ENCODE measurements around the gene MAP3K7CL.

DNA sequence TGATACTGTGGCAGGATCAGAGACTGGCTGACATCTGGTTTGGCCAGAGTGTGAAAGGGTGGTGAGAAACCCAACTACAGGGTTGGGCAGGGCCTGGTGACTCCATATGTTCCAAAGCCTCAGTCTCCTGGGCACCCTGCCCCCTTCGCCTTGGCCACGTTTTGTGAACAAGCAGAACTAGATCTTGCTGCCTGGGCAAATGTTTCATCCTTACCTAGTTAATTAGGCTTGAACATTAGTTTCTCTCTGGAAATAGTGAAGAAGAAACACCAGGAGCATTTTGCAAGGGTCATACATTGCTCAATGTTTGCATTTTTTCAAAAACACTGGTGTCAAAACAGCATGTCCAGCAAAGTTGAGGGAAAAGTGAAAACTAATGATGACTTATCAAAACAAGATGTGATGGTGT is 60.5 kb downstream of the MAP3K7CL start:
- TF ChIP-seq, protein P1, sequence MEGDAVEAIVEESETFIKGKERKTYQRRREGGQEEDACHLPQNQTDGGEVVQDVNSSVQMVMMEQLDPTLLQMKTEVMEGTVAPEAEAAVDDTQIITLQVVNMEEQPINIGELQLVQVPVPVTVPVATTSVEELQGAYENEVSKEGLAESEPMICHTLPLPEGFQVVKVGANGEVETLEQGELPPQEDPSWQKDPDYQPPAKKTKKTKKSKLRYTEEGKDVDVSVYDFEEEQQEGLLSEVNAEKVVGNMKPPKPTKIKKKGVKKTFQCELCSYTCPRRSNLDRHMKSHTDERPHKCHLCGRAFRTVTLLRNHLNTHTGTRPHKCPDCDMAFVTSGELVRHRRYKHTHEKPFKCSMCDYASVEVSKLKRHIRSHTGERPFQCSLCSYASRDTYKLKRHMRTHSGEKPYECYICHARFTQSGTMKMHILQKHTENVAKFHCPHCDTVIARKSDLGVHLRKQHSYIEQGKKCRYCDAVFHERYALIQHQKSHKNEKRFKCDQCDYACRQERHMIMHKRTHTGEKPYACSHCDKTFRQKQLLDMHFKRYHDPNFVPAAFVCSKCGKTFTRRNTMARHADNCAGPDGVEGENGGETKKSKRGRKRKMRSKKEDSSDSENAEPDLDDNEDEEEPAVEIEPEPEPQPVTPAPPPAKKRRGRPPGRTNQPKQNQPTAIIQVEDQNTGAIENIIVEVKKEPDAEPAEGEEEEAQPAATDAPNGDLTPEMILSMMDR (IDR thresholded peaks at IDR 0.05; ENCODE audit: poor library complexity), result no peak
- TF ChIP-seq EZH2phosphoT487 (IDR thresholded peaks at IDR 0.05; ENCODE audit: low read depth, severe bottlenecking, unreplicated experiment), result no peak
